Measurements from ENCODE around the gene ASGR1.

DNA sequence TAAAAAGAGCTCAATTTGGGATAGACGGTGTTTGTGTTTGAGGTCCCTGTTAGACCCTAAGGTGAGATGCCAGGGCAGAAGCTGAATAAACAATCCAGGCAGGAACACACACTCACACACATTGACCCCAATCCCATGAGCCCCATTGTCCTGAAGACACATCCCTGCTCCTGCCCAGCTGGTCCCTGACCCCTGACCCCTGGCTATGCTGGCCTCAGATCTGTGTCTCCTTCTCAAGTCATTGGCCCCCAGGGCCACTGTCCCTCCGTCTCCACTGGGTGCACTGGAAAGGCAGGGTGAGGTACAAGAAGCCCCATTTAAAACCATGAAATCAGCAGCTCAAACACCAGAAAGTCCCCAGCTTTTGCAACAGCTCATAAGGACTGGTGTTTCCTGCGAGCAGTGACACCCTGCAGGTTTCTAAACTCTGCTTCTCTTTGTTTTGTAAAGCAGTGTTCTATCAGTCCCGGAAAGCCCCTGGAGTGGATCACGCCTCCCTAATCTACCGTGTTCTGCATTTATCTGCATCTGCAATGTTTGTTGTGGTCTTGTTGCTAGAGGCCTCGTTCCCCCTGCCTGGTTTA lies 46.6 kb downstream of the ASGR1 start:
- TF ChIP-seq CTCF (IDR thresholded peaks at IDR 0.05) (no peak), POLR2A (IDR thresholded peaks at IDR 0.05) (no peak)
